Measurements from ENCODE around the gene SEC22C.

SEC22C gene, protein sequence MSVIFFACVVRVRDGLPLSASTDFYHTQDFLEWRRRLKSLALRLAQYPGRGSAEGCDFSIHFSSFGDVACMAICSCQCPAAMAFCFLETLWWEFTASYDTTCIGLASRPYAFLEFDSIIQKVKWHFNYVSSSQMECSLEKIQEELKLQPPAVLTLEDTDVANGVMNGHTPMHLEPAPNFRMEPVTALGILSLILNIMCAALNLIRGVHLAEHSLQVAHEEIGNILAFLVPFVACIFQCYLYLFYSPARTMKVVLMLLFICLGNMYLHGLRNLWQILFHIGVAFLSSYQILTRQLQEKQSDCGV

GRCh38 chr3:42581709-42582473, at the start of gene SEC22C:
SEC22C (minus strand) TSS chr3:42581967; CDS start chr3:42569046, 12,921 bp downstream.
- H3K4me3 ChIP-seq (replicated peaks in 1 of 2; ENCODE audit: low read depth in 2 of 2, low read length in 2 of 2), result peak within 1 kb of the TSS; percentile 78
- TF ChIP-seq, protein P1, sequence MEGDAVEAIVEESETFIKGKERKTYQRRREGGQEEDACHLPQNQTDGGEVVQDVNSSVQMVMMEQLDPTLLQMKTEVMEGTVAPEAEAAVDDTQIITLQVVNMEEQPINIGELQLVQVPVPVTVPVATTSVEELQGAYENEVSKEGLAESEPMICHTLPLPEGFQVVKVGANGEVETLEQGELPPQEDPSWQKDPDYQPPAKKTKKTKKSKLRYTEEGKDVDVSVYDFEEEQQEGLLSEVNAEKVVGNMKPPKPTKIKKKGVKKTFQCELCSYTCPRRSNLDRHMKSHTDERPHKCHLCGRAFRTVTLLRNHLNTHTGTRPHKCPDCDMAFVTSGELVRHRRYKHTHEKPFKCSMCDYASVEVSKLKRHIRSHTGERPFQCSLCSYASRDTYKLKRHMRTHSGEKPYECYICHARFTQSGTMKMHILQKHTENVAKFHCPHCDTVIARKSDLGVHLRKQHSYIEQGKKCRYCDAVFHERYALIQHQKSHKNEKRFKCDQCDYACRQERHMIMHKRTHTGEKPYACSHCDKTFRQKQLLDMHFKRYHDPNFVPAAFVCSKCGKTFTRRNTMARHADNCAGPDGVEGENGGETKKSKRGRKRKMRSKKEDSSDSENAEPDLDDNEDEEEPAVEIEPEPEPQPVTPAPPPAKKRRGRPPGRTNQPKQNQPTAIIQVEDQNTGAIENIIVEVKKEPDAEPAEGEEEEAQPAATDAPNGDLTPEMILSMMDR (IDR thresholded peaks at IDR 0.05; ENCODE audit: low read depth, low read length), result no peak
- DNase-seq (ENCODE audit: low read depth in 2 of 2), result peak; percentile 92 to 93

GRCh38 chr3:42613462-42613861, 31.7 kb upstream of the SEC22C start:
- peak in 1 of 2 donors; percentile 32 for DNase-seq (ENCODE audit: low read depth in 2 of 2)
- no peak overlapping the region for H3K4me3 ChIP-seq (replicated peaks in 1 of 2; ENCODE audit: low read depth in 2 of 2, low read length in 2 of 2)
- TF ChIP-seq, protein P1 (IDR thresholded peaks at IDR 0.05; ENCODE audit: low read depth, low read length), result peak; percentile 40

GRCh38 chr3:42612928-42613327, 31.2 kb upstream of the SEC22C start:
- DNase-seq (ENCODE audit: low read depth in 2 of 2), result no peak
- H3K4me3 ChIP-seq (replicated peaks in 1 of 2; ENCODE audit: low read depth in 2 of 2, low read length in 2 of 2), result no peak overlapping the region
- TF ChIP-seq, protein P1 (IDR thresholded peaks at IDR 0.05; ENCODE audit: low read depth, low read length), result no peak

DNA sequence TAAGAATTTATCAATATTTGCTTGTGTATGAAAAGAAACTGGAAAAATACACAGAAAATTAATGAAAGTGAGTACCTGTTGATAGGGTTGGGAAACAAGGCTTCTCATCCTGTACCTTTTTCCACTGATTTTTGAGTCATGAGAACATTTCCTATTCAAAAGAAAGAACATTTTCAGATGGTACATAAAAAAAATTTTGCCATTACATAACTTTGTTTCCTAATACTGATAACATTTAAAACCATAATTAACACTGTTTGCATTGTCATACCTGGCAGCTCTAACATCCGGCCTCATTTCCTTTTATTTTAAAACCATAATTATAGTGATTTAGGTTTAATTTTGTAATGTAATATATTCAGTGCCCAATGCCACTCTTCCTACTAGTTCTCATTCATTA, 30.4 kb upstream of the SEC22C start:
- no peak overlapping the region for H3K4me3 ChIP-seq (replicated peaks in 1 of 2; ENCODE audit: low read depth in 2 of 2, low read length in 2 of 2)
- no peak for DNase-seq (ENCODE audit: low read depth in 2 of 2)
- TF ChIP-seq, protein P1 (IDR thresholded peaks at IDR 0.05; ENCODE audit: low read depth, low read length), result no peak

GRCh38 chr3:42610976-42611375, 29.2 kb upstream of the SEC22C start:
- TF ChIP-seq, protein P1 (IDR thresholded peaks at IDR 0.05; ENCODE audit: low read depth, low read length), result no peak
- no peak overlapping the region for H3K4me3 ChIP-seq (replicated peaks in 1 of 2; ENCODE audit: low read depth in 2 of 2, low read length in 2 of 2)
- DNase-seq (ENCODE audit: low read depth in 2 of 2), result peak in 1 of 2 donors; percentile 29

GRCh38 chr3:42608581-42608980, 26.8 kb upstream of the SEC22C start:
- peak in 1 of 2 donors; percentile 47 for DNase-seq (ENCODE audit: low read depth in 2 of 2)
- H3K4me3 ChIP-seq (replicated peaks in 1 of 2; ENCODE audit: low read depth in 2 of 2, low read length in 2 of 2), result no peak overlapping the region
- TF ChIP-seq, protein P1 (IDR thresholded peaks at IDR 0.05; ENCODE audit: low read depth, low read length), result no peak

Data from cardiac fibroblast (primary cell).